HG02938 (cell line): Measurements from ENCODE around the gene CA12.
"Not testable (repeated sequence)": the region's sequence is repeated elsewhere in the genome, so short reads cannot be mapped to it uniquely, and the experiment has no call there.

Experiments used
- ATAC-seq: cut with Tn5 transposase; IDR thresholded peaks from one replicate; pipeline ENCODE4 v1.9.1; 2021; ENCODE audit warnings: mild to moderate bottlenecking, moderate library complexity; ENCODE audit not compliant: unreplicated experiment

CA12 gene

GRCh38 chr15:63360170-63360569 is 21.5 kb downstream of the CA12 start:
- ATAC-seq: no peak

- ATAC-seq: no peak
Measured at GRCh38 chr15:63358241-63359029, 23.2 kb downstream of the CA12 start.

GRCh38 chr15:63357731-63358130 is 23.9 kb downstream of the CA12 start:
- no peak for ATAC-seq

GRCh38 chr15:63357061-63357460 is 24.6 kb downstream of the CA12 start:
- no peak for ATAC-seq

GRCh38 chr15:63354821-63355650 is 26.6 kb downstream of the CA12 start:
- ATAC-seq: no peak

- ATAC-seq: no peak
Measured at GRCh38 chr15:63353887-63354286, 27.8 kb downstream of the CA12 start.

- ATAC-seq: no peak
Measured at GRCh38 chr15:63353261-63353660, 28.4 kb downstream of the CA12 start.

- no peak for ATAC-seq
Measured at GRCh38 chr15:63352808-63353207, 28.8 kb downstream of the CA12 start.

GRCh38 chr15:63351170-63351569 is 30.5 kb downstream of the CA12 start:
- no peak for ATAC-seq

- no peak for ATAC-seq
Measured at GRCh38 chr15:63350178-63350621, 31.4 kb downstream of the CA12 start.

- no peak for ATAC-seq
Measured at GRCh38 chr15:63349621-63350020, 32.0 kb downstream of the CA12 start.

- no peak for ATAC-seq
Measured at GRCh38 chr15:63349156-63349555, 32.5 kb downstream of the CA12 start.

- no peak for ATAC-seq
Measured at GRCh38 chr15:63348392-63348791, 33.3 kb downstream of the CA12 start.

GRCh38 chr15:63347074-63347857 is 34.4 kb downstream of the CA12 start:
- no peak for ATAC-seq

GRCh38 chr15:63345391-63345752 is 36.3 kb downstream of the CA12 start:
- no peak for ATAC-seq

GRCh38 chr15:63344731-63345390 is 36.8 kb downstream of the CA12 start:
- no peak for ATAC-seq

- not testable (repeated sequence) for ATAC-seq
Measured at GRCh38 chr15:63342996-63343562, 38.6 kb downstream of the CA12 start.

- ATAC-seq: no peak
Measured at GRCh38 chr15:63341898-63342297, 39.7 kb downstream of the CA12 start.

GRCh38 chr15:63340878-63341277 is 40.8 kb downstream of the CA12 start:
- ATAC-seq: no peak

GRCh38 chr15:63340353-63340752 is 41.3 kb downstream of the CA12 start:
- ATAC-seq: no peak
